WTC11 (cell line): ENCODE measurements around the gene SLC25A40.
"Not testable (repeated sequence)": the region's sequence is repeated elsewhere in the genome, so short reads cannot be mapped to it uniquely, and the experiment has no call there.

ENCODE experiments used
- CREM ChIP-seq: sonication (generic); formaldehyde crosslinking; IDR thresholded peaks from 2 replicates; pipeline ENCODE4 v1.8.1; 2022; ENCODE audit warnings: mild to moderate bottlenecking, missing genetic modification reagents, moderate library complexity
- CTCF ChIP-seq: fragments of 200-600 bp; IDR thresholded peaks from 2 replicates; pipeline ENCODE4 v1.8.0; 2022; ENCODE audit warnings: antibody characterized with exemption
- EMX1 ChIP-seq: fragments of 250-450 bp; sonication (Bioruptor Pico); IDR thresholded peaks from 2 replicates; pipeline ENCODE4 v1.8.0; 2021; ENCODE audit warnings: mild to moderate bottlenecking
- ESRRA ChIP-seq: sonication (generic); formaldehyde crosslinking; IDR thresholded peaks from 2 replicates; pipeline ENCODE4 v1.8.1; 2022; ENCODE audit warnings: mild to moderate bottlenecking, missing genetic modification reagents, borderline replicate concordance
- ETV6 ChIP-seq: sonication (generic); formaldehyde crosslinking; IDR thresholded peaks from 2 replicates; pipeline ENCODE4 v1.8.1; 2022; ENCODE audit warnings: mild to moderate bottlenecking, missing genetic modification reagents
- MAX ChIP-seq: sonication (generic); formaldehyde crosslinking; IDR thresholded peaks from 2 replicates; pipeline ENCODE4 v1.8.0; 2022; ENCODE audit warnings: mild to moderate bottlenecking, missing genetic modification reagents
- NR1H2 ChIP-seq: sonication (generic); formaldehyde crosslinking; IDR thresholded peaks from 2 replicates; pipeline ENCODE4 v1.9.0; 2021; ENCODE audit warnings: mild to moderate bottlenecking, moderate library complexity, missing genetic modification reagents
- PREB ChIP-seq: sonication (generic); formaldehyde crosslinking; IDR thresholded peaks from 2 replicates; pipeline ENCODE4 v1.8.1; 2022; ENCODE audit warnings: mild to moderate bottlenecking, missing genetic modification reagents, moderate library complexity, borderline replicate concordance
- SP1 ChIP-seq: sonication (generic); formaldehyde crosslinking; conservative IDR thresholded peaks from 2 replicates; pipeline ENCODE4 v1.8.1; 2022; ENCODE audit warnings: missing genetic modification reagents
- STAT6 ChIP-seq: sonication (generic); formaldehyde crosslinking; conservative IDR thresholded peaks from 2 replicates; pipeline ENCODE4 v1.8.1; 2023; ENCODE audit warnings: mild to moderate bottlenecking, low read depth, missing genetic modification reagents, moderate library complexity

GRCh38 chr7:87866533-87866932 lies 9.6 kb downstream of the SLC25A40 start:
- not testable (repeated sequence) for TF ChIP-seq CREM (CRISPR knock-in tag); MAX (CRISPR knock-in tag); CTCF; PREB; EMX1; SP1; ESRRA (CRISPR knock-in tag); ETV6; STAT6 (CRISPR knock-in tag); NR1H2 (CRISPR knock-in tag)
